ENCODE data around the gene C1QTNF2.
"Not testable (repeated sequence)": the region's sequence is repeated elsewhere in the genome, so short reads cannot be mapped to it uniquely, and the experiment has no call there.

Gene C1QTNF2

GRCh38 chr5:160342413-160342941, 27.9 kb downstream of the C1QTNF2 start:
- peak; percentile 28 for DNase-seq (ENCODE audit: low read depth)

- no peak for DNase-seq (ENCODE audit: low read depth)
Measured at GRCh38 chr5:160341309-160341870, 29.0 kb downstream of the C1QTNF2 start.

GRCh38 chr5:160340513-160340912, 29.9 kb downstream of the C1QTNF2 start:
- DNase-seq (ENCODE audit: low read depth): not testable (repeated sequence)

GRCh38 chr5:160339406-160340130, 30.9 kb downstream of the C1QTNF2 start:
- no peak for DNase-seq (ENCODE audit: low read depth)

- not testable (repeated sequence) for DNase-seq (ENCODE audit: low read depth)
Measured at GRCh38 chr5:160334716-160335115, 35.7 kb downstream of the C1QTNF2 start.

GRCh38 chr5:160333721-160334120, 36.7 kb downstream of the C1QTNF2 start:
- peak; percentile 49 for DNase-seq (ENCODE audit: low read depth)

GRCh38 chr5:160330212-160330611, 40.2 kb downstream of the C1QTNF2 start:
- DNase-seq (ENCODE audit: low read depth): no peak

- no peak for DNase-seq (ENCODE audit: low read depth)
Measured at GRCh38 chr5:160327818-160328217, 42.6 kb downstream of the C1QTNF2 start.

- no peak for DNase-seq (ENCODE audit: low read depth)
Measured at GRCh38 chr5:160326981-160327380, 43.4 kb downstream of the C1QTNF2 start.

GRCh38 chr5:160325716-160326115, 44.7 kb downstream of the C1QTNF2 start:
- no peak for DNase-seq (ENCODE audit: low read depth)

GRCh38 chr5:160324886-160325285, 45.5 kb downstream of the C1QTNF2 start:
- no peak for DNase-seq (ENCODE audit: low read depth)

- DNase-seq (ENCODE audit: low read depth): no peak
Measured at GRCh38 chr5:160318409-160318808, 52.0 kb downstream of the C1QTNF2 start.

- DNase-seq (ENCODE audit: low read depth): no peak
Measured at GRCh38 chr5:160317434-160317833, 53.0 kb downstream of the C1QTNF2 start.

- peak; percentile 57 for DNase-seq (ENCODE audit: low read depth)
Measured at GRCh38 chr5:160315968-160316367, 54.5 kb downstream of the C1QTNF2 start.

GRCh38 chr5:160312960-160313727, 57.3 kb downstream of the C1QTNF2 start:
- no peak for DNase-seq (ENCODE audit: low read depth)

- DNase-seq (ENCODE audit: low read depth): no peak
Measured at GRCh38 chr5:160312134-160312959, 58.1 kb downstream of the C1QTNF2 start, which contains the start of gene CCNJL. CCNJL (minus strand) TSS chr5:160312564; CDS start chr5:160311923, 641 bp downstream.

GRCh38 chr5:160311491-160312133, 58.8 kb downstream of the C1QTNF2 start:
- no peak for DNase-seq (ENCODE audit: low read depth)

- no peak for DNase-seq (ENCODE audit: low read depth)
Measured at GRCh38 chr5:160310552-160311295, 59.7 kb downstream of the C1QTNF2 start.

GRCh38 chr5:160310140-160310539, 60.3 kb downstream of the C1QTNF2 start:
- DNase-seq (ENCODE audit: low read depth): no peak

- DNase-seq (ENCODE audit: low read depth): no peak
Measured at GRCh38 chr5:160306696-160307095, 63.7 kb downstream of the C1QTNF2 start.

GRCh38 chr5:160305319-160305718, 65.1 kb downstream of the C1QTNF2 start:
- no peak for DNase-seq (ENCODE audit: low read depth)

Data from HS-5 (cell line).